ENCODE measurements around the gene ITFG1.
"Not testable (repeated sequence)": the region's sequence is repeated elsewhere in the genome, so short reads cannot be mapped to it uniquely, and the experiment has no call there.

ITFG1 gene

DNA sequence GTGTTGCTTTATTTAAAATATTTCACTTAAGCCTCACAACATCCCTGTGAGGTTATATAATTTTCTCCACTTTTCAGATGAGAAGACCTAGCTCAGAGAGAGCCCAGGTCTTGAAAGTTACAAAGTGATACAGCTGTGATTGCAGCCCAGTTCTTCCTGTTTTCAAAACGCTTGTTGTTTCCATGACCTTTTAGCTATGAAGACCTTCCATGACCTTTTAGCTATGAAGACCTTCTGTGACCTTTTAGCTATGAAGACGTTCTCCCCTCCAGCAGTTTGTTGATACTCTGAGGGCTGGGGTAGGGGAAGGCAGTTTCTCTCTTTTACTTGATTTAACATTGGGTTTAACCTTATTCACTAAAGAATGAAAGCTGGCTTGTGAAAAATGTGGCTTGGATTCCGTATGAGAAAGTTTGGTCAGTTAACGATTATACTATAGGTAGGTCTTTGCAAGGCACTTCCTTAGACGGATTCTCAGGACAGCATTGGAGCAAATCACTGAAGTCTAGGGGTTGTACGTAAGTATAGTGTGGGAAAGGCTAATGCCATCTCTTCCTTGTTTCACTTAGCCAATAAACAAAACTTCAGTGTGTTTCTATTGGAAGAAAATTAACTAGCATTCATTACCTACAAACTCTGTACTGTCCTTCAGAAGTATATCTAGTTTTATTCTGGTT, 21.0 kb upstream of the ITFG1 start:
- peak overlapping the region; percentile 79 for H3K27ac Mint-ChIP-seq

DNA sequence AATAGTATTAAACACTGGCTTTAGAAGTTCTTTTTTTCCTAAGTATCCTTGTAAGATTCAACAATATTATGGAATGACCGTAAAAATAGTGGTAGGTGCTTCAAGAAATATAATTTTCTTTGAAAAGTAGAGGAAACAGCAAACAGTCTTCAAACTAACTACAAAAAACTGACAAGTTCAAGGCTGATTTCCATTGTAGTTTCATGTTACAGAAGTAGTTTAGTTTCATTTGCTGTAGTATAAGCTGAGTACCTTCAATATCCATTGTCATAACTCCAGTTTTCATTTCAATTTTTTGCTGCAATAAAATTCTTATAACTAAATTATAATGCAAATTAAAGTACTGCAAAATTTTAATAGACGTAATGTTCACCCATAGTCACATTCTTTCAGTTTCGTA, 19.5 kb upstream of the ITFG1 start:
- peaks cover 53% of the 10 kb centered on the region for H3K4me1 Mint-ChIP-seq
- peak overlapping the region; percentile 45 for H3K27ac Mint-ChIP-seq
- peaks cover 26% of the 10 kb centered on the region for H3K36me3 Mint-ChIP-seq

More for the DNA sequence above, 21.0 kb upstream of the ITFG1 start:
- peak overlapping the region; percentile 60 for H3K4me3 Mint-ChIP-seq
- no peaks in the 10 kb centered on the region for H3K9me3 Mint-ChIP-seq
- peak; percentile 87 for ATAC-seq
- H3K27me3 Mint-ChIP-seq: no peaks in the 10 kb centered on the region
- H3K4me1 Mint-ChIP-seq: peaks cover 59% of the 10 kb centered on the region
- H3K36me3 Mint-ChIP-seq: peaks cover 35% of the 10 kb centered on the region

GRCh38 chr16:47477679-47478078, 16.8 kb upstream of the ITFG1 start:
- Mint-ChIP-seq H3K27ac (no peak overlapping the region), H3K27me3 (no peaks in the 10 kb centered on the region), H3K4me1 (peaks cover 44% of the 10 kb centered on the region), H3K9me3 (no peaks in the 10 kb centered on the region), H3K36me3 (peaks cover 36% of the 10 kb centered on the region), H3K4me3 (no peak overlapping the region)
- no peak for ATAC-seq

More for the DNA sequence above, 19.5 kb upstream of the ITFG1 start:
- Mint-ChIP-seq H3K4me3 (no peak overlapping the region), H3K9me3 (no peaks in the 10 kb centered on the region), H3K27me3 (no peaks in the 10 kb centered on the region)
- no peak for ATAC-seq

GRCh38 chr16:47476654-47477345, 15.9 kb upstream of the ITFG1 start:
- Mint-ChIP-seq H3K36me3 (peaks cover 36% of the 10 kb centered on the region), H3K27ac (peak overlapping the region; percentile 53)

DNA sequence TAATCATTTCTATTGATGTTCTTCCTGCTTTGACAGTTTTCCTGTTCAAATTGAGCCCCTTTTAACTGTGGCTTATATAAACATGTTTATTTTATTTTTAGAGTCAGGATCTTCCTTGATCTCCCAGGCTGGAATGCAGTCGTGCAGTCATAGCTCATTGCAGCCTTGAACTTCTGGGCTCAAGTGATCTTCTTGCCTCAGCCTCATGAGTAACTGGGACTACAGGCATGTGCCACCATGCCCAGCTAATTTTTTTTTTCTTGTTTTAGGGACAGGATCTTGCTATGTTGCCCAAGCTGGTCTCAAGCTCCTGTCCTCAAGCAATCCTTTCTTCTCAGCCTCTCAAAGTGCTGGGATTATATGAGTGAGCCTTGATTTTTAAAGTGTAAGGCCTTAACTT, 14.9 kb upstream of the ITFG1 start:
- no peak for ATAC-seq
- no peaks in the 10 kb centered on the region for H3K27me3 Mint-ChIP-seq
- H3K4me1 Mint-ChIP-seq: peaks cover 38% of the 10 kb centered on the region
- H3K27ac Mint-ChIP-seq: no peak overlapping the region
- H3K4me3 Mint-ChIP-seq: no peak overlapping the region
- H3K36me3 Mint-ChIP-seq: peaks cover 44% of the 10 kb centered on the region
- no peaks in the 10 kb centered on the region for H3K9me3 Mint-ChIP-seq

More at GRCh38 chr16:47476654-47477345, 15.9 kb upstream of the ITFG1 start:
- Mint-ChIP-seq H3K27me3 (no peaks in the 10 kb centered on the region), H3K4me1 (peaks cover 40% of the 10 kb centered on the region), H3K9me3 (no peaks in the 10 kb centered on the region), H3K4me3 (peak overlapping the region; percentile 22)
- ATAC-seq: no peak

DNA sequence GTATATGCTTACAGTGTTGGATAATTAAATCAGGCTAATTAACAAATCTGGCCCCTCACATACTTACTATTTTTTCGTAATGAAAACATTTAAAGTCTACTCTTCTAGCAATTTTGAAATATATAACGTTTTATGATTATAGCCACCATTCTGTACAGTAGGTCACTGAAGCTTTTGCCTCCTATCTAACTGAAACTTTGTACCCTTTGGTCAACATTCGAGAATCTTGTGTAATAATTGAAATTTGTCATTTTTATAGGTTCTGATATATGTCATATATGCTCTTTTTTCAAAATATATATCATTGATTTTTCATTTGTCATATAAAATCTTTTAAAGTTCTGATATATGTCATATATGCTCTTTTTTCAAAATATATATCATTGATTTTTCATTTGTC, 12.9 kb upstream of the ITFG1 start:
- H3K4me1 Mint-ChIP-seq: peaks cover 34% of the 10 kb centered on the region
- peaks cover 42% of the 10 kb centered on the region for H3K36me3 Mint-ChIP-seq
- H3K27me3 Mint-ChIP-seq: no peaks in the 10 kb centered on the region
- H3K27ac Mint-ChIP-seq: peak overlapping the region; percentile 49
- no peak overlapping the region for H3K4me3 Mint-ChIP-seq
- ATAC-seq: no peak
- H3K9me3 Mint-ChIP-seq: no peaks in the 10 kb centered on the region

DNA sequence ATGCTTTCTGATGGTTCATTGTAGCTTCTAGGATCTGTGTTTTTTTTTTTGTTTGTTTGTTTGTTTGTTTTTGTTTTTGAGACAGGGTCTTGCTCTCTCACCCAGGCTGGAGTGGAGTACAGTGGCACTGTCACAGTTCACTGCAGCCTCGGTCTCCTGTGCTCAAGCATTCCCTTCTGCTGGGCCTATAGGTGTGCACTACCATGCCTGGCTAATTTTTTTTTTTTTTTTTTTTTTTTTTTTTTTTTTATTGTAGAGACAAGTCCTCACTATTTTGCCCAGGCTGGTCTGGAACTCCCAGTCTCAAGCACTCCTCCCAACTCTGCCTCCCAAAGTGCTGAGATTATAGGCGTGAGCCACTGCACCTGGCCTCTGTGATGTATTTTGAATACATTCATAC, 12.1 kb upstream of the ITFG1 start:
- H3K27me3 Mint-ChIP-seq, H3K9me3 Mint-ChIP-seq, H3K4me3 Mint-ChIP-seq, H3K27ac Mint-ChIP-seq, ATAC-seq: not testable (repeated sequence)
- Mint-ChIP-seq H3K4me1 (peaks cover 38% of the 10 kb centered on the region), H3K36me3 (peaks cover 47% of the 10 kb centered on the region)

- no peaks in the 10 kb centered on the region for H3K27me3 Mint-ChIP-seq
- ATAC-seq: no peak
- peak overlapping the region; percentile 11 for H3K27ac Mint-ChIP-seq
- H3K4me3 Mint-ChIP-seq: no peak overlapping the region
- H3K36me3 Mint-ChIP-seq: peaks cover 50% of the 10 kb centered on the region
- peaks cover 36% of the 10 kb centered on the region for H3K4me1 Mint-ChIP-seq
- H3K9me3 Mint-ChIP-seq: no peaks in the 10 kb centered on the region
Observed at GRCh38 chr16:47470810-47471209, 9.9 kb upstream of the ITFG1 start.

DNA sequence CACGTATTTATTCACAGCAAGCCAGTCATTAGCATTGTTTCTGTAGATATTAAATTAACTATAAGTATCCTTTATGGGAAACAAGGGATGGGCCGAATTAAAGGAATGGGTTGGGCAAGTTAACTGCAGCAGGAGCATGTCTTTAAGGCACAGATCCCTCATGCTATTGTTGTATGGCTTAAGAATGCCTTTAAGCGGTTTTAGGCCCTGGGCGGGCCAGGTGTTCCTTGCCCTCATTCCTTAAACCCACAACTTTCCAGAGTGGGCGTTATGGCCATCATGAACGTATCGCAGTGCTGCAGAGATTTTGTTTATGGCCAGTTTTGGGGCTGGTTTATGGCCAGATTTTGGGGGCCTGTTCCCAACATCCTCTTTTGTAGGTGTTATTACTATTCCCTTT, 9.3 kb upstream of the ITFG1 start:
- Mint-ChIP-seq H3K27ac (peak overlapping the region; percentile 11), H3K4me3 (no peak overlapping the region), H3K4me1 (peaks cover 42% of the 10 kb centered on the region), H3K27me3 (no peaks in the 10 kb centered on the region), H3K9me3 (no peaks in the 10 kb centered on the region), H3K36me3 (peaks cover 51% of the 10 kb centered on the region)
- no peak for ATAC-seq

DNA sequence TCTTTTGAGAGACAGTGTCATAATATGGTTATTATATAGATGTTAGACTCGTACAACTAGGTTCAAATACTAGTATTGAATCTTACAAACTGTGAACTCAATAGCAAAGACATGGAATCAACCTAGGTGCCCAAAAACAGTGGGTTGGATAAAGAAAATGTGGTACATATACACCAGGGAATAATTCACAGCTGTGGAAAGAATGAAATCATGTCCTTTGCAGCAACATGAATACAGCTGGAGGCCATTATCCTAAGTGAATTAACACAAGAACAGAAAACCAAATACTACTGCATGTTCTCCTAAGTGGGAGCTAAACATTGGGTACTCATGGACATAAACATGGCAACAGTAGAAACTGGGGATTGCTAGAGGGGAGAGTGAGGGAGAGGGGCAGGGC, 8.4 kb upstream of the ITFG1 start:
- Mint-ChIP-seq H3K9me3 (no peaks in the 10 kb centered on the region), H3K4me3 (no peak overlapping the region), H3K4me1 (peaks cover 48% of the 10 kb centered on the region), H3K27ac (peak overlapping the region; percentile 60), H3K27me3 (no peaks in the 10 kb centered on the region), H3K36me3 (peaks cover 42% of the 10 kb centered on the region)
- ATAC-seq: no peak

DNA sequence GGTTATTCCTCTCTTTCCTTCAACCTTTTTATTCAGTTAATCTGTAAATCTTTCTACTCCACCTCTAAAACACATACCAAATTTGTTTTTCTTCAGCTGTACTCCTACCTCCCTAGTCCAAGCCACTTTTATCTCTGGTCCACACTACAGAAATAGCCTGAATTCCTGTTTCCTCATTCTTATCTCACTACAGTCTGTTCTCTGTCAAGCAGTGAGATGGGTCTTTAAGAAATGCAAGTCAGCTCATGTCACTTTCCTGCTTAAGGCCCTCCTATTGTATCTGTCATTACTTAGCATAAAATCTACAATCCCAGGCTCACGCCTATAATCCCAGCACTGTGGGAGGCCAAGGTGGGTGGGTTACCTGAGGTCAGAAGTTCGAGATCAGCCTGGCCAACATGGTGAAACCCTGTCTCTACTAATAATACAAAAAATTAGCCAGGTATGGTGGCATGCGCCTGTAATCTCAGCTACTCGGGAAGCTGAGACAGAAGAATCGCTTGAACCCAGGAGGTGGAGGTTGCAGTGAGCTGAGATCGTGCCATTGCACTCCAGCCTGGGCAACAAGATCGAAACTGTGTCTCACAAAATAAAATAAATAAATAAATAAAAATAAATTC, 7.3 kb upstream of the ITFG1 start:
- ATAC-seq, H3K27me3 Mint-ChIP-seq, H3K9me3 Mint-ChIP-seq, H3K4me3 Mint-ChIP-seq: not testable (repeated sequence)
- peaks cover 44% of the 10 kb centered on the region for H3K36me3 Mint-ChIP-seq
- H3K4me1 Mint-ChIP-seq: peaks cover 58% of the 10 kb centered on the region
- peak overlapping the region; percentile 60 for H3K27ac Mint-ChIP-seq

DNA sequence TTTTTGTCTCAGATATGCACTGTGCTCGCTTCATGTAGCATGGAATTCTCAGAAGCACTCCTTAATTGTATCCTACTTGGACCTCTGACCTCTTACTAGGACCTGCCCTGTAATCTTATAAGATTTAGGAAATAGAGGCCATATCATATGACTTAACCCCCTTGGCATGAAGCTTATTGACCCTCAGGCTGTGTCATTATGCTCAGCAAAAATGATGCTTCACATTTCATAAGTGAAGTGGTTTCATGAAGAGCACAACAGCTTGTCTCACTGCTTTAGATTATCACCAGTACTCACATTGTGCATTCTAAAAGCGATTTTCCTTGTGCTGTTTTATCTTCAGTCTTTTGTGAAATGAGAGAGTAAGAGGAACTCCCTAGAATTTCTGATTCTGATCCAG, 6.6 kb upstream of the ITFG1 start:
- H3K9me3 Mint-ChIP-seq: no peaks in the 10 kb centered on the region
- H3K27ac Mint-ChIP-seq: peak overlapping the region; percentile 13
- peaks cover 65% of the 10 kb centered on the region for H3K4me1 Mint-ChIP-seq
- H3K4me3 Mint-ChIP-seq: no peak overlapping the region
- H3K36me3 Mint-ChIP-seq: peaks cover 44% of the 10 kb centered on the region
- no peaks in the 10 kb centered on the region for H3K27me3 Mint-ChIP-seq
- ATAC-seq: no peak

DNA sequence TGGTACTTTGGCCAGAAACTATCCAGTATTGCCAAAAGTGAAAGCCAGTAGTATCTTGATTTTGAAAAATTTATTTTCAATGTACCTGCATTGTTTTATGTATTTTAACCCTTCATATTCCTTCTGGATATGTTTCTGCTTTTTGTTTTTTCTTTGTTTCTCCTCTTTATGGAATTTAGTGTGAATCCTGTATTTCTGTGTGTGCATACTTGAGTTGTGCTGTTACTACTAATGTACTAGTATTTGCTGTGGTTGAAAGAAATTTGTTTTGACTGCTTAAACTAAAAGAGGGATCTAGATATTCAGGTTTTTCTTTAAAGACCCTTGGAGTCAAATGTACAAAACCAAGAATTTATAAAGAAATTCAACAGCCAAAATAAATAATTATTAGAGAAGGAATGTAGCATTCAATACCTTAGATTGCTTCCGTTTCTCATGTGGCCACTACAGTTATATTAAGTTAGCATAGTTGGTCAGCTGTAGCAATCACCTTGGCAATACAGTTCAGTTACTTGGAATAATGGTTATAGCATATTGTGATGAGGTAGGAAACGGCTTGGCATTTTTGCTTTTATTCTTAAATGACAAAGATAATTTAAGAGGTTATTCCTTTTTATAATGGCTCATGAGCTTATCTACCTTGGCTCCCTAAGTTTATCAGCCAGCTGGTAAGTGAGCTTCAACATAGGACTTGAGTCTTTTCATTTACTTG, 5.2 kb upstream of the ITFG1 start:
- Mint-ChIP-seq H3K9me3 (no peaks in the 10 kb centered on the region), H3K36me3 (peaks cover 40% of the 10 kb centered on the region), H3K27me3 (no peaks in the 10 kb centered on the region), H3K4me3 (peak overlapping the region; percentile 8), H3K4me1 (peaks cover 71% of the 10 kb centered on the region), H3K27ac (no peak overlapping the region)
- ATAC-seq: no peak

GRCh38 chr16:47463771-47464624, 3.1 kb upstream of the ITFG1 start:
- peak overlapping the region; percentile 90 for H3K27ac Mint-ChIP-seq
- H3K9me3 Mint-ChIP-seq: no peaks in the 10 kb centered on the region
- H3K27me3 Mint-ChIP-seq: no peaks in the 10 kb centered on the region
- H3K4me3 Mint-ChIP-seq: peak overlapping the region; percentile 97
- ATAC-seq: no peak
- peaks cover 34% of the 10 kb centered on the region for H3K36me3 Mint-ChIP-seq
- peaks cover 73% of the 10 kb centered on the region for H3K4me1 Mint-ChIP-seq
